ACC112 (cell line): ENCODE results near the gene HECTD3.

Source experiments
- H2AFZ ChIP-seq: fragments of 200-600 bp; sonication (generic); one replicate; pipeline ENCODE4 v1.6.0; 2017; ENCODE audit warnings: antibody characterized with exemption, low read length; ENCODE audit not compliant: unreplicated experiment
- H3K27ac ChIP-seq: fragments of 200-600 bp; sonication (generic); 2 replicates; pipeline ENCODE4 v1.5.1; 2014; ENCODE audit warnings: low read depth, mild to moderate bottlenecking, antibody characterized with exemption, low read length, moderate library complexity
- H3K27me3 ChIP-seq: fragments of 200-600 bp; sonication (generic); 2 replicates; pipeline ENCODE4 v1.6.1; 2014; ENCODE audit warnings: mild to moderate bottlenecking, antibody characterized with exemption, low read length, moderate library complexity, mixed read lengths; ENCODE audit not compliant: insufficient read depth
- H3K36me3 ChIP-seq: fragments of 200-600 bp; sonication (generic); 2 replicates; pipeline ENCODE4 v1.6.1; 2016; ENCODE audit warnings: mild to moderate bottlenecking, antibody characterized with exemption, low read length, moderate library complexity, mixed read lengths; ENCODE audit not compliant: insufficient read depth
- H3K4me1 ChIP-seq: fragments of 200-600 bp; sonication (generic); one replicate; pipeline ENCODE4 v1.6.1; 2016; ENCODE audit warnings: low read length, mixed read lengths; ENCODE audit not compliant: insufficient read depth, unreplicated experiment, control insufficient read depth
- H3K4me3 ChIP-seq: fragments of 200-600 bp; sonication (generic); 2 replicates; pipeline ENCODE4 v1.5.1; 2014; ENCODE audit warnings: mild to moderate bottlenecking, low read depth, low read length
- H3K79me2 ChIP-seq: fragments of 200-600 bp; sonication (generic); one replicate; pipeline ENCODE4 v1.6.0; 2016; ENCODE audit warnings: low read length; ENCODE audit not compliant: control insufficient read depth, unreplicated experiment, insufficient read depth

HECTD3 gene

DNA sequence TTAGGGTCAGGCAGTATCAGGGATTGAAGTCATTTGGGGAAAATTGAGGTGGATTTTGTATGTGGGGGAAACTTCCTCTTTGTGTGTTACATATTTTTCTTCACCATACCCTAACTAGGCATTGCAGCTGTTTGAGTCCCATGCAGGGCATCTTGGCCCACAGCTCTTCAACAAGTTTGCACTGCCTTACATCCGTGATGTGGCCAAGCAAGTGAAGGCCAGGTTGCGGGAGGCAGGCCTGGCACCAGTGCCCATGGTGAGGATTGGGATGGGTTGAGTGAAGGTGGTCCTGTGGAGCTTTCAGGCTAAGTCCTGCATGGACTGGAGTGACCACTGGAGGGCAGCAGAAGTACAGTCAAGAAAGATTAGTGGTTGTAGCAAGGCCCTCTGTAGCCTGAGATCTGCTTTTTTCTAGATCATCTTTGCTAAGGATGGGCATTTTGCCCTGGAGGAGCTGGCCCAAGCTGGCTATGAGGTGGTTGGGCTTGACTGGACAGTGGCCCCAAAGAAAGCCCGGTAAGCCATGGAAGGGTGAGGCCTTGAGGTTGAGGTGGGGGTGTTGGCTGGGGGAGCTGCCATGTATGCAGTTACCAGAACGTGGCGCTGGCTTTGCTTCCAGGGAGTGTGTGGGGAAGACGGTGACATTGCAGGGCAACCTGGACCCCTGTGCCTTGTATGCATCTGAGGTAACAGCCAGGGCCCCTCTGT lies 3.4 kb upstream of the HECTD3 start:
- Histone ChIP-seq H3K4me3 (no peak overlapping the region), H3K36me3 (0 out of 2 replicates have a peak, but pooled peaks cover 4% of the 10 kb centered on the region), H2AFZ (no peak overlapping the region), H3K79me2 (peaks cover 33% of the 10 kb centered on the region), H3K4me1 (peaks cover 17% of the 10 kb centered on the region), H3K27ac (no peak overlapping the region), H3K27me3 (no peaks in the 10 kb centered on the region)

DNA sequence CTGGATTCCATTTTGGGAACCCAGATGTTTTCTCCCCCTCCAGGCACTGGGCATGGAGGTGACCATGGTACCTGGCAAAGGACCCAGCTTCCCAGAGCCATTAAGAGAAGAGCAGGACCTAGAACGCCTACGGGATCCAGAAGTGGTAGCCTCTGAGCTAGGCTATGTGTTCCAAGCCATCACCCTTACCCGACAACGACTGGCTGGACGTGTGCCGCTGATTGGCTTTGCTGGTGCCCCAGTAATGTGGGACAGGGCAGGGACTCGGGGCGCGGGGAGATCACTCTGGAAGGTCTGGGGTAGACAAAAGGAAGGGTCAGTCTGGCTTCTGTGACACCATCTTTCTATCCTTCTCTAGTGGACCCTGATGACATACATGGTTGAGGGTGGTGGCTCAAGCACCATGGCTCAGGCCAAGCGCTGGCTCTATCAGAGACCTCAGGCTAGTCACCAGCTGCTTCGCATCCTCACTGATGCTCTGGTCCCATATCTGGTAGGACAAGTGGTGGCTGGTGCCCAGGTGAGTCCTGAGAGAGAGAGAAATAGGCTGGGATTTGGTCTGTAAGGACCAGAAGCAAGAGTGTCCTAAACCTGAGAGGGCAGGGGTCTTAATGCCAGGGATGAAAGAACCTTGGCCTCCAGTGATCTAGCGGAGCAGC lies 2.6 kb upstream of the HECTD3 start:
- H3K36me3 ChIP-seq, result peaks cover 4% of the 10 kb centered on the region; the same call in 1 of the 2 replicates
- H3K79me2 ChIP-seq, result peaks cover 33% of the 10 kb centered on the region
- H3K4me1 ChIP-seq, result peaks cover 17% of the 10 kb centered on the region
- no peak overlapping the region for H3K27ac ChIP-seq
- no peak overlapping the region for H2AFZ ChIP-seq
- peak overlapping the region; percentile 89 for H3K4me3 ChIP-seq
- no peaks in the 10 kb centered on the region for H3K27me3 ChIP-seq

DNA sequence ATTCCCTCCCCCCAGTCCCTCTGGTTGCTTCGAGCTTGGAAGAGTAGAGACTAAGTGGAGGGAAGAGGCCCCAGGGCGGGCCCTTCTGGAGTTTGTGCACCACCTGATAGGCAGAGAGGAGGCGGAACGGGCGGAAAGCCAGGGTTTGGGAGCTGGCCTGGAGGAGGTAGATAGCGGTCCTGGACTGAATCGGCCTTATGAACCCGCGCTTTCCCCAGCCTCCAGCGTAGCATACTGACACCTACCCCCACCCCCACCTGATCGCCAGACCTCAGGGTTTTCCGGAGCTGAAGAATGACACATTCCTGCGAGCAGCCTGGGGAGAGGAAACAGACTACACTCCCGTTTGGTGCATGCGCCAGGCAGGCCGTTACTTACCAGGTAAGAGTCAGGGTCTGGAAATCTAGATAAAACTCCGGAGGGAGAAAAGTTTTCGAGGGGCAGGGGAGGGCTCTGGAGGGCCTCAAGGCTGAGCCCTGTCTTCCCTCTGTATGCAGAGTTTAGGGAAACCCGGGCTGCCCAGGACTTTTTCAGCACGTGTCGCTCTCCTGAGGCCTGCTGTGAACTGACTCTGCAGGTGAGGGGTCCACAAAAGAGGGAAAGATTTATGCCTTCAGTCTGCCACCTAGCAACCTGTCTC lies 1.6 kb upstream of the HECTD3 start:
- Histone ChIP-seq H3K36me3 (peaks cover 4% of the 10 kb centered on the region; the same call in 1 of the 2 replicates), H2AFZ (peak overlapping the region; percentile 55), H3K79me2 (peaks cover 33% of the 10 kb centered on the region), H3K27ac (peak overlapping the region; percentile 66), H3K27me3 (no peaks in the 10 kb centered on the region), H3K4me1 (peaks cover 17% of the 10 kb centered on the region), H3K4me3 (peak overlapping the region; percentile 89)

DNA sequence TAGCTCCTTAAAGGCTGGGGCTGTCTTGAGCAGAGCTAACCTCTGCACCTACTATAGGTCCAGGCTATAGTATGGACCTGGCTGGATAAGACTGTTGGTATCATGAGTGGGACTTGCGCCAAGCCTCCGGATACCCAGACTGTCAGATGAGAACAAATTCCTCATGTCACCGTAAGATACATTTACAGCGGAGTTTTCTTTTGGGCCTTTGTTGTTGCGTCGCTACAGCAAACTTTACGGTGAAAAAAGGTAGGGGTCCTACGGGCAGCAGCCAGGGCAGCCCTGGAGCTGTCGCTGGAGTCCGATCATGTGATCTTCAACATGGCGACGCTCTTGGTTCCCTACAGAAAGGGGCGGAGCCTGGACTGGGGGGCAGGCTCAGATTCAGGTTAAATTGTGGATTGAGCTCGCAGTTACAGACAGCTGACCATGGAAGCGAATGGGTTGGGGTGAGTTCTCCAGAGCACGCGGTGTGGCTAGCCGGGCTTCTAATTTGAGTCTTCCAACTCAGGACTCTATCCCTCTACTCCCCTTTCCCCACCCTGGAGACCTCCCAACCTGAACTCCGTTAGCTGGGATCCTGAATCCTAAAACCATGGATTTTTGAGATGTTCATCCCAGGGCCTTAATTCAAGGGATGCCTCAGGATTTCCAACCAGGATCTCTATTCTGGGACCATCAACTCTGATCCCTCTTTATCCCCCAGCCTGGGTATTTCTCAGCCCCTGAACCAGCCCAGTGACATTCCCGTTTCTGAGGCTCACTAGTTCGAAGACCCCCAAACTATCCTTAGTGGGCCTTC lies 914 bp upstream of the HECTD3 start, which contains the start of gene UROD:
Gene UROD, plus strand, starts transcription at position 418 of the 802 bp plus-strand sequence. Its CDS starts 12 bp downstream, at position 430.
- Histone ChIP-seq H2AFZ (peak within 1 kb of the TSS; percentile 96), H3K27me3 (no peaks in the 10 kb centered on the region), H3K79me2 (peaks cover 33% of the 10 kb centered on the region), H3K27ac (peak within 1 kb of the TSS; percentile 66), H3K4me3 (peak within 1 kb of the TSS; percentile 89), H3K4me1 (peaks cover 17% of the 10 kb centered on the region), H3K36me3 (peaks cover 4% of the 10 kb centered on the region; the same call in 1 of the 2 replicates)

DNA sequence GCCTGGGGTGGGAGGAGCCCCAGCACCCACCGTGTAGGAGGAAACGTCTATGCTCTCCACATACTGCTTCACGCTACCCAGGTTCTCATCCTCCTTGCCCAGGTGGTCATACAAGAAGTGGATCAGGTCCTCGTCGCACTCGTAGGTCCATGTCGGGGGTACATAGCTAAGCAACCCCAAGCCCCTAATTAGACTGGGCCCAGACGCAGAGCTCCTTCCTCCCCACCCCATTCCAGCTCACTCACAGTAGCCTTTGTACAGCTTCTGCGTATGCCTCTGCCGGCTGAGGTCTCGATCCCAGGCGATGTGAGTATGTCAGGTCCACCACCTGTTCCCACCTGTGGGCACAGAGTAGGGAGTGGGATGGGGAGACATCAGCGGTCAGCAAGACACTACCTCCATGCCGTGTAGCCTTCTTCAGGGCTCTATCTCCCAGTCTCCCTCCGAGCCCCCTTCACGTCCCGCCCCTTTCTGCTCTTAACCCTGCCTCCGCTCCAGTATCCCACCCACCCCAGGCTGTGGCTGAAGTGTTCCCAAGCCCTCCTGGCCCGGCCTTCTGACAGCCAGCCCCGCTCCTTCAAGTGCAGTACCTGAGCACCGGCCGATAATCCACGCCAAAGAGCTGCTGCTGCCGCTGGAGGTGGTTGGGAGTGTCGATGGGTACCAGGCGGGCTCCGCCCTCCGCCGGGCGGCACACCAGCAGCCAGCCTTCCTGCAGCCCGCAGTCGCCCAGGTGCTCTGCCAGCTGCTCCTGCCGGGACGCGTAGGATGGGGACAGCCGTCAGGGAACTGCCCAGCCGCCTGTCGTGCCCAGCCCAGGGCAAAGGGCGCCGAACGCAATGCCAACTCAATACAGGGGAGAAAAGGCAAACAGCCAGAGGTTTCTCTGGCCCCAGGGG lies 919 bp downstream of the HECTD3 start:
- Histone ChIP-seq H3K27ac (no peak overlapping the region), H2AFZ (peak overlapping the region; percentile 83), H3K36me3 (no peaks in the 10 kb centered on the region; the same call in 1 of the 2 replicates), H3K4me1 (peaks cover 17% of the 10 kb centered on the region), H3K79me2 (peaks cover 30% of the 10 kb centered on the region), H3K27me3 (no peaks in the 10 kb centered on the region), H3K4me3 (peak overlapping the region; percentile 89)

DNA sequence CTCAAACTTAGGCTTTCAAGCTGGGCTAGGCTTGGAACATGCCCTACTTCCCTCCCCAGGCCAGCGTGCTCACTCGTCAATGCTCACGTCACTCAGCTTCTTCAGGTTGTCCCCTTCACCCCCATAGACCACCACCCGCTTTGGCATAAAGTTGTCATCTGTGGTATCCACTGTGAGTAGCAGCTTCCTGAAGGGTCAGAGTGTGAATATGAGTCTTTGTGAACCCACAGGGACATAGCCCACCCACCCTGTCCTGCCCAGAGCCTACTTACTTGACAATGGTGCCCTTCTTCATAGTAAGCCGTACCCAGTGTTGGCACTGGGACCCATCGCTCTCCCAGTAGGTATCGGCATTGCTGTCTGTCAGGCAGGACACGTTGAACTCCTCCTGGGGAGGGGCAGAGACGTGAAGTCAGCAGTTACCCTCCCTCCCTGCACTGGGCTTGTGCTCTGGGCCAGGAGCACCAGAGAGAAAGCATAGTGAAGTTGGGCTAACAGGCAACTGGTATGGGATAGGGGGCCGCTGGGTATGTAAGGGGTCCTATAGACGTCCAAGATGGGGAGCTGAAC lies 1.7 kb downstream of the HECTD3 start:
- peaks cover 17% of the 10 kb centered on the region for H3K4me1 ChIP-seq
- H3K36me3 ChIP-seq, result no peaks in the 10 kb centered on the region; the same call in 1 of the 2 replicates
- no peak overlapping the region for H2AFZ ChIP-seq
- no peak overlapping the region for H3K27ac ChIP-seq
- H3K79me2 ChIP-seq, result peaks cover 28% of the 10 kb centered on the region
- no peaks in the 10 kb centered on the region for H3K27me3 ChIP-seq
- peak overlapping the region; percentile 89; the same call in 1 of the 2 replicates for H3K4me3 ChIP-seq

DNA sequence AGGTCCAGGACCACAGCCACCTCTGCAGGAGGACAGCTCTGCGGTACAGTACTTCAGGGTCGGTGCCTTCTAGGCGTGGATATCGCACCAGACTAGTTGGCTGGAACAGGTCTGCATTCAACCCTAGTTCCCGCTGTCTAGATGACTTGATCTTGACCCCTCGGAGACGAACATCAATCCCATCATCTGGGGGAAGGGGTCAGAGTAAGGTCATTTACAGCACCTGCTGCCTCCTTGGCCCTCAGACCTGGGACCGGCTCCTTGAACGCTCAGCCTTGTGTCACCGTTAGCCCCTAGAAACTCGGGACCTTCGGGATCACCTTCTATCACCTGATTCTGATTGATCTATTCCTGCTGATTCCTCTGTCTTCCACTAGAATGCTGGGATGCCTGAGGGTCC lies 2.6 kb downstream of the HECTD3 start:
- Histone ChIP-seq H3K79me2 (peaks cover 22% of the 10 kb centered on the region), H3K27me3 (no peaks in the 10 kb centered on the region), H3K4me1 (peaks cover 11% of the 10 kb centered on the region), H3K27ac (no peak overlapping the region), H3K36me3 (peaks cover 2% of the 10 kb centered on the region; the same call in 1 of the 2 replicates), H3K4me3 (no peak overlapping the region), H2AFZ (no peak overlapping the region)

DNA sequence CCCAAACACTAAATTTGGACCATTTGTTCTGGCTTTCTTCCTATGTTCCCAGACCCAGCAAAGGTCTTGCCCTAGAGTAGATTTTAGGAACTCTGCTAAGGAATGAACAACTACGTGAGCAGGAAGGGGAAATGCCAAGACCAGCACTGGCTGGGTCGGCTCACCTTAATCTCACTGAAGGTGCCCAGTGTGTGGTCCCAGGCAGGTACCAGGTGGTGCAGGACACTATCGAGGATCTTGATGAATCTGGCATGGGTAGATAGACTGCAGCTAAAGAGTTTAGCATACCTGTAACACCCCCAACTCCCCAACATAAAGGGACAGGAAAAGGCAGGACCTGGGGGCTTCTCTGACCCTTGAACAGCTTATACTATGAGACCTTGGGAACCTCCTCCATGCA lies 3.0 kb downstream of the HECTD3 start:
- no peak overlapping the region for H3K27ac ChIP-seq
- no peak overlapping the region for H2AFZ ChIP-seq
- peaks cover 6% of the 10 kb centered on the region; the same call in 1 of the 2 replicates for H3K36me3 ChIP-seq
- H3K27me3 ChIP-seq, result no peaks in the 10 kb centered on the region
- peaks cover 18% of the 10 kb centered on the region for H3K79me2 ChIP-seq
- peaks cover 6% of the 10 kb centered on the region for H3K4me1 ChIP-seq
- no peak overlapping the region for H3K4me3 ChIP-seq

DNA sequence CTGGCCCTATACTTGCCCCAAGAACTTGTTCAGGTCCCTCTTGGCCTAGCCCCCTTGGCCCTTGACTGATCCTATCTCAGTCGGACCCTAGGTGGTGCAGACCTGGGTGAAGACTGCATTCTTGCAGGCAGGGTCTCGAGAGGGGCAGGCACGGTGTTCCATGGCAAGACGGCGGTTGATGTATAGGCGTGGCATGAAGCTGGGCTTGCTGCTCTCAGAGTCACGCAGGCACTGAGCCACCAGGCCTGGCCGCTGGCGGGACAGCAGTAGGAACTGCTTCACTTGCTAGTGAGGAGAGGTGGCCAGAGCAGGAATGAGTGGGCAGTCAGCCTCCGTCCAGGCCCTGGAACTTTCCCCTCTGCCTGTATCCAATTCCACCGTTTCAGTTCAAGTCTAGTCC lies 3.8 kb downstream of the HECTD3 start:
- H3K4me3 ChIP-seq, result no peak overlapping the region
- no peak overlapping the region for H2AFZ ChIP-seq
- no peak overlapping the region for H3K27ac ChIP-seq
- no peaks in the 10 kb centered on the region for H3K27me3 ChIP-seq
- H3K36me3 ChIP-seq, result peaks cover 11% of the 10 kb centered on the region; the same call in 1 of the 2 replicates
- H3K4me1 ChIP-seq, result peaks cover 6% of the 10 kb centered on the region
- H3K79me2 ChIP-seq, result peaks cover 12% of the 10 kb centered on the region
